Cardiac muscle cell (in vitro differentiated cells and primary cell): ENCODE data around the gene SPIN1. TPM values are rescaled to one million over a fixed set of nuclear protein-coding genes. Genes with fewer than 3 reads are reported as not detected.
A peak's percentile ranks its signal among the peaks of the same experiment; 100 is the strongest.

ENCODE experiments used
- DNase-seq, 2 donors: peaks; one replicate each; pipeline versions ENCODE4 v3.0.0 to v3.0.0-alpha.2; 2010 to 2017; ENCODE audit warnings: low read depth in 1 of 2, low spot score in 1 of 2
- H3K27ac ChIP-seq: fragments of 200-600 bp; sonication (generic); 2 replicates; pipeline ENCODE4 v1.5.1; 2016
- H3K27me3 ChIP-seq: fragments of 200-600 bp; sonication (generic); 2 replicates; pipeline ENCODE4 v1.6.0; 2016; ENCODE audit warnings: control low read depth
- H3K36me3 ChIP-seq: fragments of 200-600 bp; sonication (generic); 2 replicates; pipeline ENCODE4 v1.5.1; 2016; ENCODE audit warnings: control low read depth
- H3K4me1 ChIP-seq: fragments of 200-600 bp; sonication (generic); 2 replicates; pipeline ENCODE4 v1.8.1; 2017; ENCODE audit warnings: low read depth, mild to moderate bottlenecking, mixed run types
- H3K4me3 ChIP-seq: fragments of 200-600 bp; sonication (generic); 2 replicates; pipeline ENCODE4 v1.5.1; 2016; ENCODE audit warnings: mild to moderate bottlenecking
- H3K9me3 ChIP-seq: fragments of 200-600 bp; sonication (generic); 2 replicates; pipeline ENCODE4 v1.5.1; 2017; ENCODE audit warnings: low read depth, mild to moderate bottlenecking, control low read depth
- CTCF ChIP-seq: IDR thresholded peaks from 2 replicates; pipeline ENCODE4 v1.5.1; 2012; ENCODE audit warnings: low read depth, mild to moderate bottlenecking, low read length
- polyA plus RNA-seq: library from polyadenylated mRNA; unstranded; fragments of >200 nt; fragmentation: Nextera tagmentation; extraction: Ambion mirVana; gene quantifications from 2 replicates; pipeline ENCODE4 v1.2.1, GENCODE V29; 2016
- total RNA-seq: library from RNA; depleted of rRNA; stranded (reverse); fragments of >200 nt; gene quantifications from 2 replicates; pipeline ENCODE4 v1.2.3, GENCODE V29; 2016

SPIN1 gene
- total and polyA plus RNA-seq, 2 experiments from 2014 or later = 57.6 to 67.5 TPM

GRCh38 chr9:88514247-88514646, 126.0 kb downstream of the SPIN1 start:
- no peak for DNase-seq
- Histone ChIP-seq H3K4me1 (no peaks in the 10 kb centered on the region), H3K27ac (no peak overlapping the region), H3K36me3 (no peaks in the 10 kb centered on the region), H3K4me3 (no peak overlapping the region), H3K27me3 (no peaks in the 10 kb centered on the region), H3K9me3 (no peaks in the 10 kb centered on the region)
- TF ChIP-seq CTCF = no peak

DNA sequence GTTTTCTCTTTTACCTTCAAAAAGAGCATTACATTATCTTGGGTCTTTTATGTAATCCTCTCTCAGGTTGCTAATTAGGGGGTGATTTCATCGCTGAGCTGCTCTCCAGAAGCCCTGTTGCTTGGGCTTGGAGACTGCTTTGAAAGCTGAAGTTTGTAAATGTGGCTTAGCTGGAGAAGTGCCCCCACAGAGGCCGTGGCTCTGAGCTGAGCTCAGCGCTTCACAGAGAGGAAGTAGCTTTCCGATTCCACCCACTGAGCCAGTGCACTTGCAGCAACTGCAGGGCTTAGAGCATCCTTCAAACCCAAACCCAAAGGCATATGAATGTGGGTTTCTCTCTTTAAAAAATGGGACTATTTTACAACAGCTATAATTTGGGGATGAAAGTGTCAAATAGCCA, 133.1 kb downstream of the SPIN1 start:
- Histone ChIP-seq H3K27me3 (no peaks in the 10 kb centered on the region), H3K36me3 (no peaks in the 10 kb centered on the region), H3K4me3 (no peak overlapping the region), H3K9me3 (no peaks in the 10 kb centered on the region), H3K27ac (no peak overlapping the region), H3K4me1 (no peaks in the 10 kb centered on the region)
- no peak for TF ChIP-seq CTCF
- no peak for DNase-seq

GRCh38 chr9:88522360-88522759, 134.1 kb downstream of the SPIN1 start:
- TF ChIP-seq CTCF = no peak
- Histone ChIP-seq H3K4me1 (no peaks in the 10 kb centered on the region), H3K27me3 (no peaks in the 10 kb centered on the region), H3K9me3 (no peaks in the 10 kb centered on the region), H3K36me3 (no peaks in the 10 kb centered on the region), H3K4me3 (no peak overlapping the region), H3K27ac (no peak overlapping the region)
- no peak for DNase-seq

- DNase-seq = peak in 1 of 2 donors; percentile 34
- no peak overlapping the region for H3K4me3 ChIP-seq
- no peak overlapping the region for H3K27ac ChIP-seq
- H3K4me1 ChIP-seq = no peaks in the 10 kb centered on the region
- H3K9me3 ChIP-seq = no peaks in the 10 kb centered on the region
- no peaks in the 10 kb centered on the region for H3K36me3 ChIP-seq
- no peaks in the 10 kb centered on the region for H3K27me3 ChIP-seq
- TF ChIP-seq CTCF = no peak
Measured at GRCh38 chr9:88523056-88523455, 134.8 kb downstream of the SPIN1 start.

DNA sequence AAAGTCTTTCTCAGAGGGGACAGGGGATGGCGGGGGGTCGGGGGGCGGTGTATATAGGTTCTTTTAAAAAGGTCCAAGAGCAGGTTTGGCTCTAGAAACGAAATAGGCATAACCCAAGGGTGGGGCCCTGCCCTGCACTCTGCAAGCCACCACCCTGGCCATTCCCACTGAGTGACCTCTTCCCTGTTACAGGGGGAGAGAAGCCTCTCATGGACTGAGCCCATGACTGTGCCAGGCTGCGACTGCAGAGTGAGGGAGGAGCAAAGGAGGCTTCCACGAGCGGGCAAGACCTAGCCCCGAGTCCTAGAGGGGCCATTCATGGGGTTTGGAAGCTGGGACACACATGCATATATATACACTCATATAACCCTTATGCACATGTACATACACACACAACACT, 136.7 kb downstream of the SPIN1 start:
- no peak for TF ChIP-seq CTCF
- H3K36me3 ChIP-seq = no peaks in the 10 kb centered on the region
- no peaks in the 10 kb centered on the region for H3K9me3 ChIP-seq
- peaks cover 12% of the 10 kb centered on the region for H3K27me3 ChIP-seq
- no peak overlapping the region for H3K27ac ChIP-seq
- no peaks in the 10 kb centered on the region for H3K4me1 ChIP-seq
- no peak overlapping the region for H3K4me3 ChIP-seq
- no peak for DNase-seq

DNA sequence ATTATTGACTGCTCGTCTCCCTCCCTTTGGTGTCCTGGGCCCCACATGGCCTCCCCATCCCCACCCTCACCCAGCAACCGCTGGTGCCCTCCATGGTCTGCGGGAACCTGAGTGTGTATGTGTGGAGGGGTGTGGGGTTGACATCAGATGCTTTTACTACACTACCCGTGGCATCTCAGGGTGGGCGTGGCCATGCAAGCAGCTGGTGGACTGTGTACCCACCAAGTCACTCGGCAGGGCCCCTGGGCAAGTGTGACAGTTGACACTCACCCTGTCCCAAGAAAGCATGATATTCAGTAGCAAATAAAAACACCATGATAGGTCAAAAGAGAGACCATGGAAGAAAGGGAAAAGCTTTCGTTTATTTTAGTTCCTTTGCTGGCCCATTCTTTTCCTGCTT, 139.4 kb downstream of the SPIN1 start:
- no peaks in the 10 kb centered on the region for H3K4me1 ChIP-seq
- no peak overlapping the region for H3K27ac ChIP-seq
- peaks cover 37% of the 10 kb centered on the region for H3K27me3 ChIP-seq
- TF ChIP-seq CTCF = no peak
- DNase-seq = no peak
- no peak overlapping the region for H3K4me3 ChIP-seq
- no peaks in the 10 kb centered on the region for H3K36me3 ChIP-seq
- H3K9me3 ChIP-seq = no peaks in the 10 kb centered on the region
